NCI-H2196 (cell line): ENCODE data around the gene KBTBD12.

Experiments used
- DNase-seq: peaks from one replicate; lab custom pipeline; 2025; ENCODE audit not compliant: unreplicated experiment; lab: John Stamatoyannopoulos, UW

Gene KBTBD12

GRCh38 chr3:127984241-127984975 is 69.4 kb downstream of the KBTBD12 start:
- DNase-seq = no peak

GRCh38 chr3:127985216-127985615 is 70.2 kb downstream of the KBTBD12 start:
- DNase-seq = no peak

- DNase-seq = no peak
Measured at GRCh38 chr3:127985655-127986225, 70.7 kb downstream of the KBTBD12 start.

GRCh38 chr3:127986803-127987202 is 71.8 kb downstream of the KBTBD12 start:
- DNase-seq = no peak

GRCh38 chr3:127987309-127987995 is 72.4 kb downstream of the KBTBD12 start:
- no peak for DNase-seq

GRCh38 chr3:127988770-127989557 is 73.9 kb downstream of the KBTBD12 start:
- DNase-seq = no peak

- no peak for DNase-seq
Measured at GRCh38 chr3:127990051-127990450, 75.0 kb downstream of the KBTBD12 start.

GRCh38 chr3:127990461-127990860 is 75.4 kb downstream of the KBTBD12 start:
- DNase-seq = no peak

- DNase-seq = no peak
Measured at GRCh38 chr3:127991251-127991650, 76.2 kb downstream of the KBTBD12 start.

- no peak for DNase-seq
Measured at GRCh38 chr3:127991681-127992080, 76.6 kb downstream of the KBTBD12 start.

- DNase-seq = no peak
Measured at GRCh38 chr3:127992127-127992526, 77.1 kb downstream of the KBTBD12 start.

GRCh38 chr3:127994011-127994410 is 79.0 kb downstream of the KBTBD12 start:
- no peak for DNase-seq

- no peak for DNase-seq
Measured at GRCh38 chr3:127997016-127997415, 82.0 kb downstream of the KBTBD12 start.

GRCh38 chr3:127997961-127998360 is 82.9 kb downstream of the KBTBD12 start:
- DNase-seq = no peak

GRCh38 chr3:127998596-127998995 is 83.6 kb downstream of the KBTBD12 start:
- DNase-seq = no peak

GRCh38 chr3:127999509-128000106 is 84.6 kb downstream of the KBTBD12 start:
- no peak for DNase-seq

GRCh38 chr3:128001576-128001975 is 86.5 kb downstream of the KBTBD12 start:
- DNase-seq = no peak

- DNase-seq = no peak
Measured at GRCh38 chr3:128004661-128005060, 89.6 kb downstream of the KBTBD12 start.

- DNase-seq = no peak
Measured at GRCh38 chr3:128006061-128007032, 91.3 kb downstream of the KBTBD12 start.

- no peak for DNase-seq
Measured at GRCh38 chr3:128007033-128007424, 92.0 kb downstream of the KBTBD12 start.
